Hindlimb muscle (tissue), 1 donor: ENCODE measurements around the gene SCNN1G. TPM values are rescaled to one million over a fixed set of nuclear protein-coding genes. Genes with fewer than 3 reads are reported as not detected.
"Not testable (repeated sequence)": the region's sequence is repeated elsewhere in the genome, so short reads cannot be mapped to it uniquely, and the experiment has no call there.

Experiments used
- DNase-seq: peaks from one replicate; pipeline ENCODE4 v3.0.0-alpha.2; 2013
- polyA plus RNA-seq: library from polyadenylated mRNA; unstranded; fragments of 120-200 nt; gene quantifications from one replicate; pipeline ENCODE4 v1.2.1, GENCODE V29; 2013; ENCODE audit not compliant: insufficient read length

The SCNN1G gene
- polyA plus RNA-seq, 1 donor: not detected

- no peak for DNase-seq
Observed at GRCh38 chr16:23207485-23207884, 24.9 kb downstream of the SCNN1G start.

GRCh38 chr16:23209606-23210005, 27.1 kb downstream of the SCNN1G start:
- no peak for DNase-seq

GRCh38 chr16:23213831-23214230, 31.3 kb downstream of the SCNN1G start:
- no peak for DNase-seq

GRCh38 chr16:23214796-23215195, 32.3 kb downstream of the SCNN1G start:
- no peak for DNase-seq

GRCh38 chr16:23215435-23215834, 32.9 kb downstream of the SCNN1G start:
- DNase-seq: no peak

- DNase-seq: no peak
Observed at GRCh38 chr16:23216658-23217246, 34.2 kb downstream of the SCNN1G start.

GRCh38 chr16:23217646-23218045, 35.1 kb downstream of the SCNN1G start:
- no peak for DNase-seq

- DNase-seq: no peak
Observed at GRCh38 chr16:23222929-23223328, 40.4 kb downstream of the SCNN1G start.

GRCh38 chr16:23223368-23223767, 40.8 kb downstream of the SCNN1G start:
- DNase-seq: no peak

GRCh38 chr16:23225109-23225508, 42.6 kb downstream of the SCNN1G start:
- DNase-seq: no peak

- DNase-seq: no peak
Observed at GRCh38 chr16:23225634-23226033, 43.1 kb downstream of the SCNN1G start.

GRCh38 chr16:23227529-23227928, 45.0 kb downstream of the SCNN1G start:
- DNase-seq: no peak

GRCh38 chr16:23229714-23230113, 47.2 kb downstream of the SCNN1G start:
- no peak for DNase-seq

GRCh38 chr16:23232806-23233205, 50.3 kb downstream of the SCNN1G start:
- no peak for DNase-seq

GRCh38 chr16:23235176-23235575, 52.6 kb downstream of the SCNN1G start:
- no peak for DNase-seq

- DNase-seq: no peak
Observed at GRCh38 chr16:23236983-23237382, 54.4 kb downstream of the SCNN1G start.

GRCh38 chr16:23240994-23241393, 58.4 kb downstream of the SCNN1G start:
- no peak for DNase-seq

GRCh38 chr16:23244122-23244521, 61.6 kb downstream of the SCNN1G start:
- DNase-seq: no peak

GRCh38 chr16:23245268-23245667, 62.7 kb downstream of the SCNN1G start:
- no peak for DNase-seq

GRCh38 chr16:23248261-23249194, 66.0 kb downstream of the SCNN1G start:
- no peak for DNase-seq

- no peak for DNase-seq
Observed at GRCh38 chr16:23249830-23250229, 67.3 kb downstream of the SCNN1G start.

- DNase-seq: no peak
Observed at GRCh38 chr16:23252310-23252709, 69.8 kb downstream of the SCNN1G start.

- not testable (repeated sequence) for DNase-seq
Observed at GRCh38 chr16:23253650-23254049, 71.1 kb downstream of the SCNN1G start.

GRCh38 chr16:23254338-23254737, 71.8 kb downstream of the SCNN1G start:
- no peak for DNase-seq
